HCT116 (cell line): ENCODE measurements around the gene CPTP.

Experiments
- EGR1 ChIP-seq: IDR thresholded peaks from 2 replicates; pipeline ENCODE4 v1.6.1; 2012; ENCODE audit warnings: low read depth
- ELF1 ChIP-seq: IDR thresholded peaks from 2 replicates; pipeline ENCODE4 v1.6.1; 2012; ENCODE audit warnings: low read depth, borderline replicate concordance
- EZH2 ChIP-seq: fragments of 200-600 bp; sonication (generic); IDR thresholded peaks from 2 replicates; pipeline ENCODE4 v1.6.1; 2017; ENCODE audit warnings: antibody characterized with exemption, mixed run types
- EZH2phosphoT487 ChIP-seq: fragments of 200-600 bp; IDR thresholded peaks from 2 replicates; pipeline ENCODE4 v1.6.1; 2018; ENCODE audit warnings: antibody characterized with exemption, borderline replicate concordance
- JUND ChIP-seq: IDR thresholded peaks from 2 replicates; pipeline ENCODE4 v1.6.1; 2012
- POLR2AphosphoS5 ChIP-seq: IDR thresholded peaks from 2 replicates; pipeline ENCODE4 v1.6.1; 2011; ENCODE audit warnings: mild to moderate bottlenecking, low read depth, low read length, moderate library complexity
- RAD21 ChIP-seq: IDR thresholded peaks from 2 replicates; pipeline ENCODE4 v1.6.1; 2012; ENCODE audit warnings: low read depth, mild to moderate bottlenecking
- SP1 ChIP-seq: IDR thresholded peaks from 2 replicates; pipeline ENCODE4 v1.6.1; 2012; ENCODE audit warnings: low read depth
- SRF ChIP-seq: IDR thresholded peaks from 2 replicates; pipeline ENCODE4 v1.6.1; 2012; ENCODE audit warnings: low read depth
- TCF7L2 ChIP-seq: IDR thresholded peaks from 2 replicates; pipeline ENCODE4 v1.7.0; 2011; ENCODE audit warnings: borderline replicate concordance, inconsistent platforms; ENCODE audit not compliant: insufficient read depth, insufficient read length; ENCODE audit errors: extremely low read depth
- TF ChIP-seq, protein P1 (sequence below), 3 experiments: fragments of 200-600 bp in 1 of 3; sonication (generic) in 1 of 3; IDR thresholded peaks in 2 of 3; conservative IDR thresholded peaks in 1 of 3; 2 replicates each; pipeline ENCODE4 v1.5.1; 2012 to 2017; ENCODE audit warnings: low read depth in 2 of 3, low read length in 2 of 3, antibody characterized with exemption in 1 of 3, borderline replicate concordance in 1 of 3, control low read depth in 1 of 3, mild to moderate bottlenecking in 1 of 3, mixed read lengths in 1 of 3, mixed run types in 1 of 3, moderate library complexity in 1 of 3; ENCODE audit not compliant: insufficient read depth in 1 of 3
- TF ChIP-seq, protein P2 (sequence below): IDR thresholded peaks from 2 replicates; pipeline ENCODE4 v1.6.1; 2011; ENCODE audit warnings: mild to moderate bottlenecking, low read length, moderate library complexity; ENCODE audit not compliant: insufficient replicate concordance; ENCODE audit errors: extremely low read depth
- TF ChIP-seq, protein P3 (sequence below): IDR thresholded peaks from 2 replicates; pipeline ENCODE4 v1.6.1; 2012
- TF ChIP-seq, protein P4 (sequence below): IDR thresholded peaks from 2 replicates; pipeline ENCODE4 v1.6.1; 2012; ENCODE audit warnings: low read depth

DNA sequence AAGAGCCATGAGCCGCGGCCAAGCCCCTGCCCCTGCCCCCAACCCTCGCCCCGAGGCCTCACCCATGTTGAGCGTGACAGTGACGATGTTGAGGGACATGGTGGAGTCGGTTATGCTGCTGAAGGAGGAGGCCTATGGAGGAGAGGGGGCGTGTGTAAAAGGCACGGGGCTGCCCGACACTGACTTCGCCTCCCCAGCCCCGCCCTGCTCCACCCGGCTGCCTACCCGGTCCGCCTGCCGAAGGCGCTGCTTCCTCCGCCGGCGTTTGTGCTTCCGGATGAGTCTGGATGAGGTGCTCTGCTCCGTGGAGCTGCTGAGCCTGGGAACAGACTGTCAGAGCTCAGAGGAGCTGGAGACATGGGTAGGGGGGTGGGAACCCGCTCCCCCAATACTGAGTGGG lies 15.6 kb downstream of the CPTP start:
- TF ChIP-seq, protein P1, sequence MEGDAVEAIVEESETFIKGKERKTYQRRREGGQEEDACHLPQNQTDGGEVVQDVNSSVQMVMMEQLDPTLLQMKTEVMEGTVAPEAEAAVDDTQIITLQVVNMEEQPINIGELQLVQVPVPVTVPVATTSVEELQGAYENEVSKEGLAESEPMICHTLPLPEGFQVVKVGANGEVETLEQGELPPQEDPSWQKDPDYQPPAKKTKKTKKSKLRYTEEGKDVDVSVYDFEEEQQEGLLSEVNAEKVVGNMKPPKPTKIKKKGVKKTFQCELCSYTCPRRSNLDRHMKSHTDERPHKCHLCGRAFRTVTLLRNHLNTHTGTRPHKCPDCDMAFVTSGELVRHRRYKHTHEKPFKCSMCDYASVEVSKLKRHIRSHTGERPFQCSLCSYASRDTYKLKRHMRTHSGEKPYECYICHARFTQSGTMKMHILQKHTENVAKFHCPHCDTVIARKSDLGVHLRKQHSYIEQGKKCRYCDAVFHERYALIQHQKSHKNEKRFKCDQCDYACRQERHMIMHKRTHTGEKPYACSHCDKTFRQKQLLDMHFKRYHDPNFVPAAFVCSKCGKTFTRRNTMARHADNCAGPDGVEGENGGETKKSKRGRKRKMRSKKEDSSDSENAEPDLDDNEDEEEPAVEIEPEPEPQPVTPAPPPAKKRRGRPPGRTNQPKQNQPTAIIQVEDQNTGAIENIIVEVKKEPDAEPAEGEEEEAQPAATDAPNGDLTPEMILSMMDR (IDR thresholded peaks at IDR 0.05 in 2 of 3, conservative IDR thresholded peaks at IDR 0.05 in 1 of 3; ENCODE audit: borderline replicate concordance in 1 of 3, insufficient read depth in 1 of 3, low read depth in 2 of 3, low read length in 2 of 3) = no peak
- no peak for TF ChIP-seq SRF
- TF ChIP-seq, protein P2, sequence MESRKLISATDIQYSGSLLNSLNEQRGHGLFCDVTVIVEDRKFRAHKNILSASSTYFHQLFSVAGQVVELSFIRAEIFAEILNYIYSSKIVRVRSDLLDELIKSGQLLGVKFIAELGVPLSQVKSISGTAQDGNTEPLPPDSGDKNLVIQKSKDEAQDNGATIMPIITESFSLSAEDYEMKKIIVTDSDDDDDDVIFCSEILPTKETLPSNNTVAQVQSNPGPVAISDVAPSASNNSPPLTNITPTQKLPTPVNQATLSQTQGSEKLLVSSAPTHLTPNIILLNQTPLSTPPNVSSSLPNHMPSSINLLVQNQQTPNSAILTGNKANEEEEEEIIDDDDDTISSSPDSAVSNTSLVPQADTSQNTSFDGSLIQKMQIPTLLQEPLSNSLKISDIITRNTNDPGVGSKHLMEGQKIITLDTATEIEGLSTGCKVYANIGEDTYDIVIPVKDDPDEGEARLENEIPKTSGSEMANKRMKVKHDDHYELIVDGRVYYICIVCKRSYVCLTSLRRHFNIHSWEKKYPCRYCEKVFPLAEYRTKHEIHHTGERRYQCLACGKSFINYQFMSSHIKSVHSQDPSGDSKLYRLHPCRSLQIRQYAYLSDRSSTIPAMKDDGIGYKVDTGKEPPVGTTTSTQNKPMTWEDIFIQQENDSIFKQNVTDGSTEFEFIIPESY = no peak
- TF ChIP-seq EZH2 = no peak
- TF ChIP-seq JUND = no peak
- no peak for TF ChIP-seq TCF7L2
- no peak for TF ChIP-seq SP1
- TF ChIP-seq RAD21 = no peak
- TF ChIP-seq EZH2phosphoT487 = no peak
- TF ChIP-seq, protein P3, sequence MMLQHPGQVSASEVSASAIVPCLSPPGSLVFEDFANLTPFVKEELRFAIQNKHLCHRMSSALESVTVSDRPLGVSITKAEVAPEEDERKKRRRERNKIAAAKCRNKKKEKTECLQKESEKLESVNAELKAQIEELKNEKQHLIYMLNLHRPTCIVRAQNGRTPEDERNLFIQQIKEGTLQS = no peak
- TF ChIP-seq EGR1 = no peak
- TF ChIP-seq, protein P4, sequence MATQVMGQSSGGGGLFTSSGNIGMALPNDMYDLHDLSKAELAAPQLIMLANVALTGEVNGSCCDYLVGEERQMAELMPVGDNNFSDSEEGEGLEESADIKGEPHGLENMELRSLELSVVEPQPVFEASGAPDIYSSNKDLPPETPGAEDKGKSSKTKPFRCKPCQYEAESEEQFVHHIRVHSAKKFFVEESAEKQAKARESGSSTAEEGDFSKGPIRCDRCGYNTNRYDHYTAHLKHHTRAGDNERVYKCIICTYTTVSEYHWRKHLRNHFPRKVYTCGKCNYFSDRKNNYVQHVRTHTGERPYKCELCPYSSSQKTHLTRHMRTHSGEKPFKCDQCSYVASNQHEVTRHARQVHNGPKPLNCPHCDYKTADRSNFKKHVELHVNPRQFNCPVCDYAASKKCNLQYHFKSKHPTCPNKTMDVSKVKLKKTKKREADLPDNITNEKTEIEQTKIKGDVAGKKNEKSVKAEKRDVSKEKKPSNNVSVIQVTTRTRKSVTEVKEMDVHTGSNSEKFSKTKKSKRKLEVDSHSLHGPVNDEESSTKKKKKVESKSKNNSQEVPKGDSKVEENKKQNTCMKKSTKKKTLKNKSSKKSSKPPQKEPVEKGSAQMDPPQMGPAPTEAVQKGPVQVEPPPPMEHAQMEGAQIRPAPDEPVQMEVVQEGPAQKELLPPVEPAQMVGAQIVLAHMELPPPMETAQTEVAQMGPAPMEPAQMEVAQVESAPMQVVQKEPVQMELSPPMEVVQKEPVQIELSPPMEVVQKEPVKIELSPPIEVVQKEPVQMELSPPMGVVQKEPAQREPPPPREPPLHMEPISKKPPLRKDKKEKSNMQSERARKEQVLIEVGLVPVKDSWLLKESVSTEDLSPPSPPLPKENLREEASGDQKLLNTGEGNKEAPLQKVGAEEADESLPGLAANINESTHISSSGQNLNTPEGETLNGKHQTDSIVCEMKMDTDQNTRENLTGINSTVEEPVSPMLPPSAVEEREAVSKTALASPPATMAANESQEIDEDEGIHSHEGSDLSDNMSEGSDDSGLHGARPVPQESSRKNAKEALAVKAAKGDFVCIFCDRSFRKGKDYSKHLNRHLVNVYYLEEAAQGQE = no peak
- no peak for TF ChIP-seq POLR2AphosphoS5
- no peak for TF ChIP-seq ELF1
